ENCODE measurements around the gene AOX1.

AOX1 gene

DNA sequence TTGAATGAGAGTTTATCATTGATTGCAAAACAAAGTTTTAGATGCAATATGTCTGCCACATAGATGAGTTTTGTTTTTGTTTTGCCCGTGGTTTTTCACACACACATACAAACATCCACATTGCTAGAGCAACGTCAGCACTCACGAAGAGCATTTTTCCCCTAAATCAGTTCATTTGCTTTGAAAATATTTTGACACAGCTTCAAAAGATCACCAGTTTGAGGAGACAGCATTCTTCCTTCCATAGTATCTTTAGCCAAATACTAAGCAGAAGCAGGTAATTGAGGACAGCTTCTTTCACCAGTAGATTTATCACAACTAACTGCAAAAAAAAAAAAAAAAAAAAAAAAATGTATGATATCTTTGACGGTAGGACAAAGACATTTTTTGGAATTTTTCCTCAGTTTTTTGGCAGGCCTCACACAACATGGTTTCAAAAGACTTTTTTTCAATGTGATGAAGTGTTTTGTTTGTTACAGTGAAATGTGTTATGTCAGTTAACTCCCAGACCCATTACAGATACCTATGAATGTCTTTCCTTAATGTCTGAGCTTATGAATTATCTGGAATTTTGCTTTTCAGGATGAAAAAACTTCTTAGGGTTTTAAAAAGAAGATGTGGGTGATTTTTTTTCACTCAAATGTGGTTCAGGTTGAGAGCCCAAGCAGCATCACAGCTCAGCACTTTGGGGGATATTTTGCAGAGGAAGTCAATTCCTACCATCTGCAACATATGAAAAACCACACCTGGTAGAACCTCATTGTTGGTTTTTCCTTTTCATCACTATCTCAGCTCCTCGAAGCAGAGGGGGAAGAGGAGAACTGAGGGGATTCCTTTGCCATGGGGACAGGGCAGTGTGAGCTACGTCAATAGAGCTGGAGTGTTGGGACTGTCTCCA, 31.6 kb downstream of the AOX1 start:
- H3K27ac ChIP-seq = no peak overlapping the region
- H3K36me3 ChIP-seq = no peaks in the 10 kb centered on the region
- peaks cover 6 to 45% of the 10 kb centered on the region in 2 experiments for H3K4me1 ChIP-seq (ENCODE audit: control insufficient read depth in 1 of 2, insufficient read depth in 1 of 2, low read depth in 1 of 2, low read length in 1 of 2)
- TF ChIP-seq, protein P1, sequence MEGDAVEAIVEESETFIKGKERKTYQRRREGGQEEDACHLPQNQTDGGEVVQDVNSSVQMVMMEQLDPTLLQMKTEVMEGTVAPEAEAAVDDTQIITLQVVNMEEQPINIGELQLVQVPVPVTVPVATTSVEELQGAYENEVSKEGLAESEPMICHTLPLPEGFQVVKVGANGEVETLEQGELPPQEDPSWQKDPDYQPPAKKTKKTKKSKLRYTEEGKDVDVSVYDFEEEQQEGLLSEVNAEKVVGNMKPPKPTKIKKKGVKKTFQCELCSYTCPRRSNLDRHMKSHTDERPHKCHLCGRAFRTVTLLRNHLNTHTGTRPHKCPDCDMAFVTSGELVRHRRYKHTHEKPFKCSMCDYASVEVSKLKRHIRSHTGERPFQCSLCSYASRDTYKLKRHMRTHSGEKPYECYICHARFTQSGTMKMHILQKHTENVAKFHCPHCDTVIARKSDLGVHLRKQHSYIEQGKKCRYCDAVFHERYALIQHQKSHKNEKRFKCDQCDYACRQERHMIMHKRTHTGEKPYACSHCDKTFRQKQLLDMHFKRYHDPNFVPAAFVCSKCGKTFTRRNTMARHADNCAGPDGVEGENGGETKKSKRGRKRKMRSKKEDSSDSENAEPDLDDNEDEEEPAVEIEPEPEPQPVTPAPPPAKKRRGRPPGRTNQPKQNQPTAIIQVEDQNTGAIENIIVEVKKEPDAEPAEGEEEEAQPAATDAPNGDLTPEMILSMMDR (IDR thresholded peaks at IDR 0.05) = no peak
- no peaks in the 10 kb centered on the region for H3K27me3 ChIP-seq
- H3K9me3 ChIP-seq = no peaks in the 10 kb centered on the region
- no peak overlapping the region for H3K4me3 ChIP-seq (ENCODE audit: low read depth in 1 of 2, low read length in 1 of 2)

- TF ChIP-seq, protein P1 (IDR thresholded peaks at IDR 0.05) = no peak
- H3K36me3 ChIP-seq = no peaks in the 10 kb centered on the region
- no peaks in the 10 kb centered on the region for H3K27me3 ChIP-seq
- peaks cover 6 to 45% of the 10 kb centered on the region in 2 experiments for H3K4me1 ChIP-seq (ENCODE audit: control insufficient read depth in 1 of 2, insufficient read depth in 1 of 2, low read depth in 1 of 2, low read length in 1 of 2)
- no peak overlapping the region for H3K27ac ChIP-seq
- H3K9me3 ChIP-seq = no peaks in the 10 kb centered on the region
- no peak overlapping the region for H3K4me3 ChIP-seq (ENCODE audit: low read depth in 1 of 2, low read length in 1 of 2)
These were observed 32.2 kb downstream of the AOX1 start for GRCh38 chr2:200618054-200618419.

DNA sequence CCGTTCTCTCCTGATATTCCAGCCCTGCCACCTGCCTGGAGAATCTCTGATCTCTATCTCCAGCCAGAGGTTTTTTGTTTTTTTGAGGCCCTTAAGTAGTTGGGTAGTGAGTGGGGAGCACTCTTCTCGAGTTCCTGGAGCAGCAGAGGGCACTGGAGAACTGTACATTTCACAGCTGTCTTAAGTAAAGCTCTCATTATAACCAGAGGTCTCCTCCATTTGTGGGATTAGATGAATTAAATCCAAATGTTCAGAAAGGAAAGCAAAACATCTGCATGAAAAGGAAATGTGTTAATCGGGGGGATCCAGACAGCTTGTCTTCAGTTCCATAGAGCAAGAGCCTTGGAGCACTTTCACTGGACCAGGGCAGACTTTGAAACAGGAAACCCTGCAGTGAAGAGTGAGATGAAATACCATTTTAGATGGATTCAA, 32.8 kb downstream of the AOX1 start:
- Histone ChIP-seq H3K4me1 (ENCODE audit: control insufficient read depth in 1 of 2, insufficient read depth in 1 of 2, low read depth in 1 of 2, low read length in 1 of 2) (peaks cover 6 to 45% of the 10 kb centered on the region in 2 experiments), H3K27ac (no peak overlapping the region), H3K36me3 (no peaks in the 10 kb centered on the region), H3K4me3 (ENCODE audit: low read depth in 1 of 2, low read length in 1 of 2) (no peak overlapping the region), H3K9me3 (no peaks in the 10 kb centered on the region), H3K27me3 (no peaks in the 10 kb centered on the region)
- TF ChIP-seq, protein P1 (IDR thresholded peaks at IDR 0.05) = no peak

- Histone ChIP-seq H3K27ac (no peak overlapping the region), H3K4me3 (ENCODE audit: low read depth in 1 of 2, low read length in 1 of 2) (no peak overlapping the region), H3K9me3 (no peaks in the 10 kb centered on the region), H3K4me1 (ENCODE audit: control insufficient read depth in 1 of 2, insufficient read depth in 1 of 2, low read depth in 1 of 2, low read length in 1 of 2) (peaks cover 6 to 44% of the 10 kb centered on the region in 2 experiments), H3K27me3 (no peaks in the 10 kb centered on the region), H3K36me3 (no peaks in the 10 kb centered on the region)
- TF ChIP-seq, protein P1 (IDR thresholded peaks at IDR 0.05) = no peak
These were observed 33.5 kb downstream of the AOX1 start for GRCh38 chr2:200619279-200619678.

DNA sequence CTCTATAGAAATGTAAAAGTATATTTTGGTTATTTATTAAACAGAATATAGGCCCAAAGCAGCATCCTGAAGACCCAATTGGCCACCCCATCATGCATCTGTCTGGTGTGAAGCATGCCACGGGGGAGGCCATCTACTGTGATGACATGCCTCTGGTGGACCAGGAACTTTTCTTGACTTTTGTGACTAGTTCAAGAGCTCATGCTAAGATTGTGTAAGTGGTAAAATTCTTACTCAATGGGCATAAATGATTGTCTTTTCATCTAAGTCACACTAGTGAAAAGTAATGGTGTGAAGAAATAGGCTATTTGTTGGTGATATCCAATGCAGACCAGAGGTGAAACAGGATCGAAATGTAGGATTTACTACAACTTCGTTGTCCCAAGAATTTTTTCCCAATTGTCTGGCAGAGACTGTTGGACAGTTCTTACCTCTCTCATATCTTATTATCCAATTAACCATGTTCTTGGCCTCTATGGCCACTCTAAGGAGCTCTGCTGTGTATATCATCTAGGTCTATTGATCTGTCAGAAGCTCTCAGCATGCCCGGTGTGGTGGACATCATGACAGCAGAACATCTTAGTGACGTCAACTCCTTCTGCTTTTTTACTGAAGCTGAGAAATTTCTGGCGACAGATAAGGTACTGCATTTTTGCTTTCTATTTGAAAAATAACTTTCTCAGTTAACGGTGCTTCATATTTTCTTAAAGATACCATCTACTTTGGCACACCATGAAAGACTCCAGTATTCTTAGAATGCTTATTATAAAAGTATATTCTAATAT, 35.0 kb downstream of the AOX1 start:
- Histone ChIP-seq H3K4me3 (ENCODE audit: low read depth in 1 of 2, low read length in 1 of 2) (no peak overlapping the region), H3K9me3 (no peaks in the 10 kb centered on the region), H3K36me3 (no peaks in the 10 kb centered on the region), H3K27ac (no peak overlapping the region), H3K4me1 (ENCODE audit: control insufficient read depth in 1 of 2, insufficient read depth in 1 of 2, low read depth in 1 of 2, low read length in 1 of 2) (peaks cover 6 to 29% of the 10 kb centered on the region in 2 experiments), H3K27me3 (no peaks in the 10 kb centered on the region)
- TF ChIP-seq, protein P1 (IDR thresholded peaks at IDR 0.05) = no peak
